GM21360 (cell line): ENCODE measurements around the gene CDKN2C.
"Not testable (repeated sequence)": the region's sequence is repeated elsewhere in the genome, so short reads cannot be mapped to it uniquely, and the experiment has no call there.

Experiments used
- ATAC-seq: cut with Tn5 transposase; IDR thresholded peaks from one replicate; pipeline ENCODE4 v1.9.1; 2021; ENCODE audit warnings: mild to moderate bottlenecking, moderate library complexity; ENCODE audit not compliant: unreplicated experiment

Gene CDKN2C

GRCh38 chr1:50978852-50979781 lies 9.1 kb downstream of the CDKN2C start:
- ATAC-seq, result no peak

GRCh38 chr1:50979937-50980336 lies 9.9 kb downstream of the CDKN2C start:
- no peak for ATAC-seq

- ATAC-seq, result no peak
Measured at GRCh38 chr1:50980505-50980904, 10.5 kb downstream of the CDKN2C start.

- no peak for ATAC-seq
Measured at GRCh38 chr1:50981741-50982140, 11.7 kb downstream of the CDKN2C start.

- ATAC-seq, result no peak
Measured at GRCh38 chr1:50982611-50983010, 12.6 kb downstream of the CDKN2C start.

- ATAC-seq, result no peak
Measured at GRCh38 chr1:50983219-50983802, 13.3 kb downstream of the CDKN2C start.

- ATAC-seq, result no peak
Measured at GRCh38 chr1:50985094-50985493, 15.0 kb downstream of the CDKN2C start.

GRCh38 chr1:50986653-50987052 lies 16.6 kb downstream of the CDKN2C start:
- no peak for ATAC-seq

- no peak for ATAC-seq
Measured at GRCh38 chr1:50989694-50990093, 19.6 kb downstream of the CDKN2C start.

- no peak for ATAC-seq
Measured at GRCh38 chr1:50992532-50993318, 22.7 kb downstream of the CDKN2C start.

- ATAC-seq, result no peak
Measured at GRCh38 chr1:50993645-50994044, 23.6 kb downstream of the CDKN2C start.

- ATAC-seq, result no peak
Measured at GRCh38 chr1:50994997-50995396, 25.0 kb downstream of the CDKN2C start.

- no peak for ATAC-seq
Measured at GRCh38 chr1:50995651-50996050, 25.6 kb downstream of the CDKN2C start.

GRCh38 chr1:50996083-50996482 lies 26.0 kb downstream of the CDKN2C start:
- no peak for ATAC-seq

GRCh38 chr1:50999375-50999774 lies 29.3 kb downstream of the CDKN2C start:
- ATAC-seq, result not testable (repeated sequence)

GRCh38 chr1:51000160-51000559 lies 30.1 kb downstream of the CDKN2C start:
- peak; percentile 76 for ATAC-seq

GRCh38 chr1:51000651-51001050 lies 30.6 kb downstream of the CDKN2C start:
- peak; percentile 45 for ATAC-seq

GRCh38 chr1:51002516-51002915 lies 32.5 kb downstream of the CDKN2C start:
- ATAC-seq, result no peak

- not testable (repeated sequence) for ATAC-seq
Measured at GRCh38 chr1:51005549-51005948, 35.5 kb downstream of the CDKN2C start.

- no peak for ATAC-seq
Measured at GRCh38 chr1:51009381-51009780, 39.3 kb downstream of the CDKN2C start.

GRCh38 chr1:51014878-51015277 lies 44.8 kb downstream of the CDKN2C start:
- no peak for ATAC-seq
